ENCODE measurements around the gene KRTAP4-9.
"Not testable (repeated sequence)": the region's sequence is repeated elsewhere in the genome, so short reads cannot be mapped to it uniquely, and the experiment has no call there.

KRTAP4-9 gene

DNA sequence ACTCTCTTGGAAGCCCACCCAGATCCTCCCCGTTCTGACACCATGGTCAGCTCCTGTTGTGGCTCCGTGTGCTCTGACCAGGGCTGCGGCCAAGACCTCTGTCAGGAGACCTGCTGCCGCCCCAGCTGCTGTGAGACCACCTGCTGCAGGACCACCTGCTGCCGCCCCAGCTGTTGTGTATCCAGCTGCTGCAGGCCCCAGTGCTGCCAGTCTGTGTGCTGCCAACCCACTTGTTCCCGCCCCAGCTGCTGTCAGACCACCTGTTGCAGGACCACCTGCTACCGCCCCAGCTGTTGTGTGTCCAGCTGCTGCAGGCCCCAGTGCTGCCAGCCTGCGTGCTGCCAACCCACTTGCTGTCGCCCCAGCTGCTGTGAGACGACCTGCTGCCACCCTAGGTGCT lies at the start of gene KRTAP4-9:
KRTAP4-9 (plus strand) TSS at position 43 of the 400 bp plus-strand sequence; CDS start at position 43, 0 bp downstream.
- in situ Hi-C loops (cut with MboI; ENCODE audit: low sequenced_read_pairs) = not testable (repeated sequence)

DNA sequence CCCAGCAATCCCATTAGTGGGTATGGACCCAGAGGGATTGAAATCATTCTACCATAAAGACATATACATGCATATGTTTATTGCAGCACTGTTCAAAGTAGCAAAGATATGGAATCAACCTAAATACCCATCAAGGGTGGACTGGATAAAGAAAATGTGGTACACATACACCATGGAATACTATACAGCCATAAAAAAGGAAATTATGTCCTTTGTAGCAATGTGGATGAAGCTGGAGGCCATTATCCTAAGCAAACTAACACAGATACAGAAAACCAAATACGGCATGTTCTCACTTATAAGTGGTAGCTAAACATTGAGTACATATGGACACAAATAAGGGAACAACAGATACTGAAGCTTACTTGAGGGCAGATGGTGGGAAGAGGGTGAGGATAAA lies 47.6 kb upstream of the KRTAP4-9 start:
- in situ Hi-C loops (cut with MboI; ENCODE audit: low sequenced_read_pairs) = no loop called here

DNA sequence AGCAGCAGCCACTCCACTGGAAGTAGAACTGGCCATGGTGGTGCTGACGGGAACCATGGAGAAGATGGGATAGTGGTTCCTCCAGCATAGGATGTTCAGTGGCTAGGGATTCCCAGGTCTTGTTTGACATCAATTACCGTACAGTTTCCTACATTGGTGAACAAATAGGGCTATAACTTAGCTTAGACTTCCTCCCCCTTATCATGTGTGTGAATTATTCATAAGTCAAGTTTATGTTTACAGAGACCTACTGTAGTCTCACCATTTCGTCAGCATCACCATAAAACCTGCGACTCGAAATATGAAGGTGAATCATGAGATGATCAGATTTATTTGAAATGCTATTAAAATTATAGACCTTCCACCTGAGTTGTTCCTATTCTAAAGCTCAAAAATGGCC lies 46.4 kb upstream of the KRTAP4-9 start:
- in situ Hi-C loops (cut with MboI; ENCODE audit: low sequenced_read_pairs) = no loop called here

DNA sequence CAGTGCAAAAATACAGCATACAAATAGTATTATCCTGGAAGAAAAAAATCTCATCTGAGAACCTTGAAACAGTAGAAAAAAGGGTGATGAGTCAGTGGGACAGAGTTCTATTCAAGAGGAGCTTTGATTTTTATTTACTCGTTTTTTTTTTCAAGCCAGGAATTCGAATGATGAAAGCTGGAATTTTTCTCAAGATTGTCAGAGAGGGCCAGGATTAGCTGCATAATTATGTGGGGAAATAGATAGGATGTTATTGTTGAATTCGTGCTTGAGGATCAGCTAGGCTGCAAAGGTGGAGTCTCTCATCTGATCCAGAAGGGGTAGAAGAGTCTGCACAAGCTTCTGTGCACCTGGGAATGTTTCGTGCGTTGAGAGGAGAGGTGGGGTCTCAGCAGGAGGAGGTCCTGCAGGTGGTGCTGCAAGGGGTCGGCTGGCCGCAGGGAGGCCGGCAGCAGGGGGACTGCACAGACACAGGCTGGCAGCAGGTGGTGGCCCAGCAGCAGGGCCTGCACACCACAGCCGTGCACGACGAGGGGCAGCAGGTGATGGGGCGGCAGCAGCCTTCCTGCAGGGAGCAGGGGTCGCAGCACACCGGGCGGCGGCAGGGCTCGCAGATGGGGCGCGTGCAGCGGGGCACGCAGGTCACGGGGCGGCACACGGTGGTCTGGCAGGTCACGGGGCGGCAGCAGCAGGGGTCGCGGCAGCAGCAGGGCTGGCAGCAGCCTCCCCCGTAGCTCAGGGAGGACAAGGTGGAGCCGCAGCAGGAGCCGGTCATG lies 45.7 kb upstream of the KRTAP4-9 start:
- in situ Hi-C loops (cut with MboI; ENCODE audit: low sequenced_read_pairs) = not testable (repeated sequence)

DNA sequence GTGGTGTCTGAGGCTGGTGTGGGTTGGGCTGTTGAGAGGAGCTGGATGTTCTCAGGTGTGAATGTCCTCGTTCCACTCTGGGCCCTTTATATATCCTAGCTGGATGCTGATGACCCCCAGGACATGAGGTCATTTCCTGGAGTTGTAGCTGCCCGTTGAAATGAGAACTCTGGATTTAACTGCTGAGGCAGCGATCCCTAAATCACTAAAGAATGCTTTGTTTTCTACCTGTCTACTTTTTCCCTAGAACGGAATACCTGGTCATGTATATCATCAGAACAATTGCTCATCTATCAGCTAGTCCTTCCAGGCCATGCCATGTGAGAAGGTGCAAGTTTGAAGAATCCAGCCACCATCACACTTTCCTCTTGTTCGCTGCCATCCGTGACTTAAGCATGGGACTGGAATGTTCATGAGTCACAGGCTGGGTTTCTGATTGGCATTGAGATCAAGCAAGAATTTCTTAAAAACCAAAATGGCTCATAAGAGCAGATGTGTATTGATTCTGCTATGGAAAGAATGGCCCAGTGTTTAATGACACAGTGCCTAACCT lies 45.1 kb upstream of the KRTAP4-9 start, which contains the start of gene KRTAP2-3:
KRTAP2-3 (minus strand) TSS at position 63 of the 553 bp plus-strand sequence. CDS start 64 bp downstream, outside the sequence.
- in situ Hi-C loops (cut with MboI; ENCODE audit: low sequenced_read_pairs) = no loop called here

DNA sequence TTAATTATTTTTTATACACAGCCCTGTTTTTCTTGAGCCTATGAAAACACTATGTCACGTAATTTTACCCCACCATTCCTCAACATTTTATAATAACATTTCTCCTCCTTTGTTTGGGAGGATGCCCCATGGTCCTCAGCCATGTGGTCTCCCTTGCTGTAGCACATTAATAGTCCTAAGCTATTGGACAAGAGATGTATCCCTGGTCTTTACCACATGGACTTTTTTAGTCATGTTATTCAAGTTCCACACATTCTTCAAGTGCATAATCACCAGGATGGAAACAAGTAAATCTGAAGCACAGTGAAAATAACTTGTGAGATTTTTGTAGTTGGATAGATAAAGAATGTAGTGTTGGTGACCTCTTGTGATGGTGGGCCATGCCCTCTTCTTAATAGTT lies 43.2 kb upstream of the KRTAP4-9 start:
- in situ Hi-C loops (cut with MboI; ENCODE audit: low sequenced_read_pairs) = no loop called here

DNA sequence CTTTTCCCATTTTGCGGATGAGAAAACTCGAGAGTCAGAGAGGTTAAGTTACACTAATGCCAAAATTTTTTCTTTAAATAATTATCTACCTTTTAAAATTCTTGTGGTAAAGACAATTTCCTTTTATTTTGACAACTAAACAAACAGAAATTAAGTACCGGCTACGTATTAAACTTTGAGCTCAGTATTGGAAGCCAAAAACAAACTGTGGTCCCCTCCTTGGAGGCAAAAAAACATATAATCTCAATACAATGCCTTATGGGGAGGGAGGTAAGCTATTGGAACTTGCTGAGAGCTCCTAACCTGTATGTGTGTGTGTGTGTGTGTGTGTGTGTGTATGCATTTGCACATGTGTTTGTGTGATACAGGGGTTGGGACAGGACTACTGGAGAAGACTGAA lies 41.7 kb upstream of the KRTAP4-9 start:
- in situ Hi-C loops (cut with MboI; ENCODE audit: low sequenced_read_pairs) = no loop called here

DNA sequence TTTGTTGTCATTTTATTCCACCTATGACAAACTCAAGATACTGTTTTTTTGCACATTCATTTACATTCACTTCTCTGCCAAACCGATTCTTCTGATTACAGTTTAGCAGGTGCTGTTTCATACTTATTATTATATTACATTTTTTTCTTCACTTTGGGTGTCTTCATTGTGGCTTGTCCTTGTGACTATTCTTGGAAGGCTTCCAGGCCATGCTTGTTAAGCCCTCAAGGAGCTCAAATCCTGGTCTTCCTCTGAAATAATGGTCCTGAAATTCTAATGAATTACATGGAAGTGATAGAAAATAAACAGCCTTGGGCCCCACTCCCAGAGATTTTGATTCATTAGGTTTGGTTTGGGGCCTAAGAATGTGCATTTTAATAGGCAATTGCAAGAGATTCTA lies 40.9 kb upstream of the KRTAP4-9 start:
- in situ Hi-C loops (cut with MboI; ENCODE audit: low sequenced_read_pairs) = no loop called here

DNA sequence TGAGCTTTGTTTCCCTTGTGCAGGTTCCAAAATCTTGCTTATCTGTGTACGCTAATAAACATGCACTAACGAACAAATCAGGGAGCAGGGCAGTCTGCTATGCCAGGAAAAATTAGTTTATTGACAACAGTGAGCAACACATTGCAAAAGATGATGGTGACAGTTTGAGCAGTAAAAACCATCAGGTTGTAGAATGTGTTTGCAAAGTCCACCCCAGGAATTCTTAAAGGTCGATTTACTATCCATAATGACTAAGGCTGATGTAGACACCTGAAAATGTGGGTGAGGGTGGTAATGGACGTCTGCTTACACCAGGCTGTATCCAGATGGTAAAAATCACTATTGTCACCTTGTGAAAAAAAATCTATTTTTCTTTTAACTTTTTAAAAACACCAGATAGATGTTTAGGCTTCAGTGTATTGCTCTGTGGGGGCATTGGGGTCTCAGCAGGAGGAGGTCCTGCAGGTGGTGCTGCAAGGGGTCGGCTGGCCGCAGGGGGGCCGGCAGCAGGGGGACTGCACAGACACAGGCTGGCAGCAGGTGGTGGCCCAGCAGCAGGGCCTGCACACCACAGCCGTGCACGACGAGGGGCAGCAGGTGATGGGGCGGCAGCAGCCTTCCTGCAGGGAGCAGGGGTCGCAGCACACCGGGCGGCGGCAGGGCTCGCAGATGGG lies 40.0 kb upstream of the KRTAP4-9 start:
- in situ Hi-C loops (cut with MboI; ENCODE audit: low sequenced_read_pairs) = not testable (repeated sequence)

DNA sequence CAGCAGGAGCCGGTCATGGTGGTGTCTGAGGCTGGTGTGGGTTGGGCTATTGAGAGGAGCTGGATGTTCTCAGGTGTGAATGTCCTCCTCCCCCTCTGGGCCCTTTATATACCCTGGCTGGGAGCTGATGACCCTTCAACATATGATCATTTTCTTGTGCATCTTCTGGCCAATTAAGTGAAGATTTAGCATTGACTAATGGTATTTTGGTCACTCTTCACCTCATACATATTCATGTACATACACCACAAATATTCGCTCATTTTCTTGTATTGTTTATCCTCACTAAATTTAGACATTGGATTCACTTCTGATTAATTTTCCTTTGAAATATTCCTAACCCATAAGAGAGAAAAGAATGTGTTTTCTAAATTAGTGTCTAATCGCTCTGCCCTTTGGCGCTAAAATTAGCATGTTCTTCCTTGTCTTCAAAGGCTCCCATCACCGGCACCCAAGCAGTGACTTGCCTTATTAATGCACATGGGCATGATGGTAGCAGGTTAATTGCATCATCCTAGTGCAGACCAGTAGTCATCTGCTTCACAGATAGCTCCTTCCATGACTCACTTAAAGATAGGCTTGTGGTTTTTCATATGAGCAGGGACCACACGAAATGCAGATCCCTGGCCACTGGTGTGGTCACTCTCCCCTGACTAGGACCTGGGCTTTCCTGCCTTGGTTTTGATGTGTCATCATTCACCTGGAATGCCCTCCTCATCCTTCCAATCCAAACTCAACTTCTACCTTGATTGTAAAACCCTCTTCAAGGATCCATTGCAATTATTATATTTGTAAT lies 39.2 kb upstream of the KRTAP4-9 start, which contains the start of gene KRTAP2-4:
KRTAP2-4 (minus strand) TSS at position 51 of the 796 bp plus-strand sequence; CDS start at position 17, 34 bp downstream.
- in situ Hi-C loops (cut with MboI; ENCODE audit: low sequenced_read_pairs) = no loop called here

DNA sequence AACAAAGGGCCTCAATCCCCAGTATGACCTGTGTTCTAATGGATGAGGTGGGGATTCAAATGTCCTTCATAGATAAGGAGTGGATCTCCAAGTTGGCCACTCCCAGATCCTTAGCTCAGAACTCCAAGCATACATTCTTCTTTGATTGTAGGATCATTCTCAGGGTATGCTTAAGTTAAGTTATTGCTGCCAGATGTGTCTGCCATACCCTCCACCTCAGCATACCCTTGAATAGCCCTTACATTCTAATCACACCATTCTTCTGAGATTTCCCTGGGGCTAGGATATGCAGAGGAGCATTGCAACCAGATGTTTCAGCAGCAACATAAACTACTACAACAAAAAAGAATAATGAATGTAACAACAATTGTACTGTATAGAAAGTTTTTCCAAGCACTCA lies 37.9 kb upstream of the KRTAP4-9 start:
- in situ Hi-C loops (cut with MboI; ENCODE audit: low sequenced_read_pairs) = no loop called here

DNA sequence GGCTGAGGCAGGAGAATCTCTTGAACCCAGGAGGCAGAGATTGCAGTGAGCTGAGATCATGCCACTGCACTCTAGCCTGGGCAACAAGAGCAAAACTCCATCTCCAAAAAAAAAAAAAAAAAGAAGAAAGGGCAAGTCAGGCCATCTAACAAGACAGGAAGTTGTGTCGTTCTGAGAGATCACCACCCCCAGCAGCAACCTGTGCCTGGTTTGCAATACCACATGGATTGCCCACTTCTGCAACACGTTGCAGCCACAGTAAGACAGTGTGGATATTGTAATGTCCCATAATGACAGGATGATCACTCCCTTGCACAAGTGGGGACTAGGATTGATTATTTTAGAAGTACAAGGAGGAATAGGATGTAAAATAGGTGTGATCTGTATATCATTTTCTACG lies 36.2 kb upstream of the KRTAP4-9 start:
- in situ Hi-C loops (cut with MboI; ENCODE audit: low sequenced_read_pairs) = no loop called here

DNA sequence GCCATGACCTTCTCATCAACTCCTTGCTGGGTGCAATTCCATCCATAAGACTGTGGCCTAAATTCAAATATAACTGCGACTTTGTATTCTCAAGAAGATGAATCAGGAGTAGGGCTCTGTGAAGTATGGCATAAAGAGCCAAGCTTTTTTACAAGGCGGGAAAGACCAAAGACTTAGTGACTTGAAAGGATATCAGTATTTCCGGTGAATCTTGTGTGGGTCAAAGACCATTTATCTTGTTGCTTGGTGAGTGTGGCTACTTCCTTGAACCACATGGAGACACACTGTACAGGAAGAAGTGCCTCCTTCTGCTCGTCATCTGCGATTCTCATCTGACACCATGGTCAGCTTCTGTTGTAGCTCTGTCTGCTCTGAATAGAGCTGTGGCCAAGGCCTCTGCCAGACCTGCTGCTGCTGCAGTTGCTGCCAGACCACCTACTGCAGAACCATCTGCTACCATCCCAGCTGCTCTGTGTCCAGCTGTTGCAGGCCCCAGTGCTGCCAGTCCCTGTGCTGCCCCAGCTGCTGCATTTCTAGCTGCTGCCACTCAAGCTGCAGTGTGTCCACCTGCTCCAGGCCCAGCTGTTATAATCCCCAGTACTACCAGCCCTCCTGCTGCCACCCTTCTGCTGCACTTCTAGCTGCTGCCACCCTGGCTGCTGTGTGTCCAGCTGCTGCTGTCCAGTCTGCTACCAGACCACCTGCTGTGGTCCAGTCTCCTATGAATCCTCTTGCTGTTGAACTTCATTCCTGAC lies 33.4 kb upstream of the KRTAP4-9 start:
- in situ Hi-C loops (cut with MboI; ENCODE audit: low sequenced_read_pairs) = no loop called here

DNA sequence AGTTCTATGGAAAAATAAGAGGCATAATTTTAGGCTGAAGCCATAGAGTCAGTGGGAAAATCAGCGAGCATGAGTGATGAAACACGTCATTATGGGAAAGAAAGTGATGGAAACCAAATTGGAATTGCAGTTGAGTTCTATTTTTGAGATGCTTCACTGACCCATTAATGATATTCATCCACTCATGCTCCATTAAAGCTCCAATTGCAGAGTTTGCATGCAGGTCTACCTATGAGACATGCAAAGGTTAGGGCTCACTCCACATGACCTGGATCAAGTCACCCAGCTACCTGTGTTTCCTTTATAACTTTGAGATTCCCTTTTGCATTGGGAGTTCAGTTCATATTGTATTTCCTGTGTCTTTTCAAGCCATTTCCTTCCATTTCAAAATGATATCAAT lies 31.5 kb upstream of the KRTAP4-9 start:
- in situ Hi-C loops (cut with MboI; ENCODE audit: low sequenced_read_pairs) = no loop called here

DNA sequence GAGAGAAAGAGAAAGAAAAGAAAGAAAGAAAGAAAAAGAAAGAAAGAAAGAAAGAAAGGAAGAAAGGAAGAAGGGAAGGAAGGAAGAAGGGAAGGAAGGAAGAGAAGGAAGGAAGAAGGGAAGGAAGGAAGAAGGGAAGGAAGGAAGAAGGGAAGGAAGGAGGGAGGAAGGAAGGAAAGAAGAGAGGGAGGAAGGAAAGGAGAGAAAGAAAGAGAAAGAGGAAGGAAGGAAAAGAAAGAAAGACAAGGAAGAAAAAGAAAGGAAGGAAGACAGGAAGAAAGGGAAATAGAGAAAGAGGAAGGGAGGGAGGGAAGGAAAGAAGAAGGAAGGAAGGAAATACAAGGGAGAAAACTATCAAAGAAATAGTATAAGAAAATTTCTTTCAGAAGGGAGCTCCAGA lies 28.4 kb upstream of the KRTAP4-9 start:
- in situ Hi-C loops (cut with MboI; ENCODE audit: low sequenced_read_pairs) = no loop called here

DNA sequence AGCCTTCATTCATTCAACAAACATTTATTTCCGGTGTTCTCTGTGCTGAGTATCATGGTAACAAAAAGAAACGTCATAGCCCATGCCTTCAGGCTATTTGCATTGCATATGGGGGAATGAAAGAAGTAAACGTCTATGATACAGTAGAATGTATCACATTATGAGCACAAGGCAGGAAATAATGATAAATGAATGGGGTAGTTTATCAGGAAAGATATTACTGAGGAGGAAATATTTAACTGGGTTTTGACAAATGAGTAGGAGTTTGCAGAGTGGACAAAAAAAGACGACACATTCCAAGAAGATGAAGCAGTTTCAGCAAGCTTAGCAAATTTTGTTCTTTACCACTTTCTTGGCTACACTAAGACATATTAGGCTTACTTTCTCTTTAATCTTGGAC lies 22.6 kb upstream of the KRTAP4-9 start:
- in situ Hi-C loops (cut with MboI; ENCODE audit: low sequenced_read_pairs) = no loop called here

DNA sequence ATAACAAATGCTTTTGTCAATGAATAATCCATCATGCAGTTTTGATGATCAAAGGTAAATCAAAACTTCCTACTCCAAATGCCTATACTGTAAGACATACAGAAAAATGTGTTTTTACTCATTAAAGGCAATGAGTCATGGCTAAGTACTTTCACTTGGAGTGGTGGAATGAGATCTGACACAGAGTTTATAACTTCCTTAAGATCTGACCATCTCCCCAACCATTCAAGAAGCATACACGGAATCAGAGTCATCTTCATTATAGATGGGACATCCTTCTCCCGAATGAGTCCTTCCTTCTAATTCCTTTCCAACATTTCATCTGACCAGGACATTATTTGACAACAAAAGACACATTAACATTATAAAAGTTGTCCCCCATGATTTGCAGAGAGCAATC lies 21.8 kb upstream of the KRTAP4-9 start:
- in situ Hi-C loops (cut with MboI; ENCODE audit: low sequenced_read_pairs) = not testable (repeated sequence)

DNA sequence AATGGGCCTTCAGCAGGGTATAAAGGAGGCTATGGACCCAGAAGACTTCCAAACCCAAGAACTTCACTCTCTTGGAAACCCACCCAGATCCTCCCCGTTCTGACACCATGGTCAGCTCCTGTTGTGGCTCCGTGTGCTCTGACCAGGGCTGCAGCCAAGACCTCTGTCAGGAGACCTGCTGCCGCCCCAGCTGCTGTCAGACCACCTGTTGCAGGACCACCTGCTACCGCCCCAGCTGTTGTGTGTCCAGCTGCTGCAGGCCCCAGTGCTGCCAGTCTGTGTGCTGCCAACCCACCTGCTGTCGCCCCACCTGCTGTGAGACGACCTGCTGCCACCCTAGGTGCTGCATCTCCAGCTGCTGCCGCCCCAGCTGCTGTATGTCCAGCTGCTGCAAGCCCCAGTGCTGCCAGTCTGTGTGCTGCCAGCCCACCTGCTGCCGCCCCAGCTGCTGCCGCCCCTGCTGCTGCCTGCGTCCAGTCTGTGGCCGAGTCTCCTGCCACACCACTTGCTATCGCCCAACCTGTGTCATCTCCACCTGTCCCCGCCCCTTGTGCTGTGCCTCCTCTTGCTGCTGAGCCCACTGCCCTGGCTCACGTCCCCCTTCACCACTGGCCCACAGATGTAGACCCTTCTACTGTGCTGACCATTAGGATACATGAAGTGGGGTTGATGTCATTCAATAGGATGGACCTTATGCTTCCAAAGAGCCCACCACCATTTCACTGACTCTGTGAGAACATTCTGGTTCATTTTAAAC lies 20.9 kb upstream of the KRTAP4-9 start, which contains the start of gene KRTAP4-7:
KRTAP4-7 (plus strand) TSS at position 51 of the 757 bp plus-strand sequence; CDS start at position 108, 57 bp downstream.
- in situ Hi-C loops (cut with MboI; ENCODE audit: low sequenced_read_pairs) = not testable (repeated sequence)

DNA sequence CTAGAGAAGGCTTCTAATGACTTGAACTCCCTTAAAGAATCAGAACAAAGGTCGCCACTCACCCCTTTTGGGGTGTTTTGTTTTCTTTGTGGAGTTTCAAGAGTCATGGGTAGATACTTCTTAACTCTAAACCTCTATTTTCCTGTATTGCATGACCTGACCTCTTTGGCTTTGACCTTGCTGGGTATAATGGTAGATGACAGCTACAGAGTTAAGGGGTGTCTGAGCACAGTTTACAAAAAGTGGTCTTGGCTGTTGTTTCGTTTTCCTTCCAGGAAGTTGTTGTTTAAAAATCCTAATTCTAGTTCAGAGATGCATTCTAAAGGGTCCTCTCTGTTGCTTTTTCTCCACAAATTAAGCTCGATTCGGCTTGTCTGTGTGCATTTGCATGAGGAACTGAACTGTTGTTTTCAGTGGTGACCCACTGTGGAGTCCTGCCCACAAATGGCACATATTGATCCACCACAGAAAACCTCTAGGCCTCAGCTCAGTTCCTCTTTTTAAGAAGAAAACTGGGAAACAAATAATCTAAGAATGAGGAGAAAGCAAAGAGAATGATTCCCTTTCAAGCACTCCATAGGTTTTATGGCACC lies 16.3 kb upstream of the KRTAP4-9 start:
- in situ Hi-C loops (cut with MboI; ENCODE audit: low sequenced_read_pairs) = not testable (repeated sequence)
